Measurements from ENCODE around the gene GLE1.
"Not testable (repeated sequence)": the region's sequence is repeated elsewhere in the genome, so short reads cannot be mapped to it uniquely, and the experiment has no call there.

GLE1 gene

DNA sequence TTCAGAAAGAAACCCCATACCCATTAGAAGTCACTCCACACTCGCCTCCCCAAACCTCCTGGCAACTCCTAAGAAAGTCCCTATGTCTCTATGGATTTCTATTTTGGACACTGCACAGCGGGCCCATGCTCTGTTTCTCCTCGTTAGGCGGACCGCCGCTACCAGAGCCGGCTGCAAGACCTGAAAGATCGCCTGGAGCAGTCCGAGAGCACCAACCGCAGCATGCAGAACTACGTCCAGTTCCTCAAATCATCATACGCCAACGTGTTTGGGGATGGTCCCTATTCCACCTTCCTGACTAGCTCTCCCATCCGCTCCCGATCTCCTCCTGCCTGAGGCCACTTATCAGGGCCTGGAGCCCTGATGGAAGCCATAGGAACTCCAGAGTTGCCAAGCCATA is 4.6 kb upstream of the GLE1 start:
- H3K27ac ChIP-seq (replicated peaks; ENCODE audit: low read length), result no peak overlapping the region
- no peak overlapping the region for H4K8ac ChIP-seq (ENCODE audit: low read depth, low read length)
- no peak overlapping the region for H2BK5ac ChIP-seq (ENCODE audit: low read length)
- no peak overlapping the region for H4K91ac ChIP-seq (ENCODE audit: low read depth, low read length, poor library complexity)
- peaks cover 2% of the 10 kb centered on the region for H3K79me1 ChIP-seq (ENCODE audit: low read depth, low read length)
- H3K9me3 ChIP-seq (replicated peaks in 1 of 2; ENCODE audit: control insufficient read depth in 2 of 2, insufficient read depth in 1 of 2, low read depth in 1 of 2, low read length in 2 of 2), result no peaks in the 10 kb centered on the region
- H2AFZ ChIP-seq (ENCODE audit: low read length), result no peak overlapping the region
- no peak overlapping the region for H3K18ac ChIP-seq (ENCODE audit: low read length)
- no peak overlapping the region for H2BK120ac ChIP-seq (ENCODE audit: low read depth, low read length)
- peaks cover 31 to 78% of the 10 kb centered on the region in 2 donors for H3K36me3 ChIP-seq (replicated peaks in 1 of 2; ENCODE audit: control insufficient read depth in 2 of 2, insufficient read depth in 2 of 2, low read length in 2 of 2)
- H2BK15ac ChIP-seq (ENCODE audit: low read length), result no peak overlapping the region
- WGBS, 2 donors (ENCODE audit: extremely low coverage in 2 of 2, insufficient read length in 2 of 2, insufficient replicate concordance in 1 of 2), result no CpG with 5 or more reads among the region's 15 CpGs
- peaks cover 0 to 2% of the 10 kb centered on the region in 2 donors for H3K4me1 ChIP-seq (ENCODE audit: control insufficient read depth in 2 of 2, insufficient read depth in 1 of 2, low read depth in 1 of 2, low read length in 2 of 2)
- no peak overlapping the region for H3K4me2 ChIP-seq (ENCODE audit: insufficient read depth, low read length, poor library complexity, severe bottlenecking)
- H3K9ac ChIP-seq (ENCODE audit: low read depth, low read length, poor library complexity), result no peak overlapping the region
- no peak overlapping the region for H3K14ac ChIP-seq (ENCODE audit: low read length)
- no peak for DNase-seq (ENCODE audit: low spot score)
- no peak overlapping the region for H3K4me3 ChIP-seq (ENCODE audit: low read length in 2 of 2)
- no peak overlapping the region for H3K4ac ChIP-seq (ENCODE audit: low read length)
- no peak overlapping the region for H2BK12ac ChIP-seq (ENCODE audit: low read length)
- H2AK5ac ChIP-seq (ENCODE audit: low read depth, low read length), result no peak overlapping the region
- H3K27me3 ChIP-seq (ENCODE audit: control insufficient read depth in 3 of 3, insufficient read depth in 3 of 3, low read depth in 1 of 3, low read length in 3 of 3), result no peaks in the 10 kb centered on the region
- H3K23ac ChIP-seq (ENCODE audit: low read depth, low read length, poor library complexity), result no peak overlapping the region

- not testable (repeated sequence) for H2BK5ac ChIP-seq (ENCODE audit: low read length); H3K23ac ChIP-seq (ENCODE audit: low read depth, low read length, poor library complexity); H3K4ac ChIP-seq (ENCODE audit: low read length); H3K27me3 ChIP-seq (ENCODE audit: control insufficient read depth in 3 of 3, insufficient read depth in 3 of 3, low read depth in 1 of 3, low read length in 3 of 3); H3K4me2 ChIP-seq (ENCODE audit: insufficient read depth, low read length, poor library complexity, severe bottlenecking); H3K18ac ChIP-seq (ENCODE audit: low read length); H3K4me1 ChIP-seq (ENCODE audit: control insufficient read depth in 2 of 2, insufficient read depth in 1 of 2, low read depth in 1 of 2, low read length in 2 of 2); H2BK120ac ChIP-seq (ENCODE audit: low read depth, low read length); H2AK5ac ChIP-seq (ENCODE audit: low read depth, low read length); H3K14ac ChIP-seq (ENCODE audit: low read length); H3K79me1 ChIP-seq (ENCODE audit: low read depth, low read length); H3K4me3 ChIP-seq (ENCODE audit: low read length in 2 of 2); DNase-seq (ENCODE audit: low spot score); H2BK12ac ChIP-seq (ENCODE audit: low read length); H4K8ac ChIP-seq (ENCODE audit: low read depth, low read length); H2BK15ac ChIP-seq (ENCODE audit: low read length); H3K27ac ChIP-seq (replicated peaks; ENCODE audit: low read length); H3K9me3 ChIP-seq (replicated peaks in 1 of 2; ENCODE audit: control insufficient read depth in 2 of 2, insufficient read depth in 1 of 2, low read depth in 1 of 2, low read length in 2 of 2); H4K91ac ChIP-seq (ENCODE audit: low read depth, low read length, poor library complexity); H3K9ac ChIP-seq (ENCODE audit: low read depth, low read length, poor library complexity); H2AFZ ChIP-seq (ENCODE audit: low read length)
- WGBS, 2 donors (ENCODE audit: extremely low coverage in 2 of 2, insufficient read length in 2 of 2, insufficient replicate concordance in 1 of 2), result no CpG with 5 or more reads among the region's 14 CpGs
- H3K36me3 ChIP-seq (replicated peaks in 1 of 2; ENCODE audit: control insufficient read depth in 2 of 2, insufficient read depth in 2 of 2, low read length in 2 of 2), result peaks cover 16 to 50% of the 10 kb centered on the region in 2 donors
Observed at GRCh38 chr9:128503415-128503825, 1.1 kb upstream of the GLE1 start.

DNA sequence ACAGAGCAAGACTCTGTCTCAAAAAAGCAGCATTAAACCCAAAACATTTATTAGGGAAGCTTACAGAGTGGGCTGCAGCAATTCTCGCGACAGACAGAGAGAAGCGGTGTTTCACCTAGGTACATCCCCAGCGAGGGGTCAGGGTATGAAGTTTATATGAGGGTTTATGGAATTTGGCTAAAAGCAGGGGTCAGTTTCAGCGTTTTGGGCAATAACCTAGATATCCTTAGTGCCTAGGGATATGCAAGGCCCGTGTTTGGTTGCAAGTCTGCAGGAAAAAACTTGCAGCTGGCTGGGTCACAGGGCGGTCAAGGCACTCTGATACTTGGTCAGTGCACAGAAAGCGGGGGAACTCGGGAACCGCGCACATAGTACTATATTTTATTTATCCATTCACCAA is 649 bp upstream of the GLE1 start:
- WGBS, 2 donors (ENCODE audit: extremely low coverage in 2 of 2, insufficient read length in 2 of 2, insufficient replicate concordance in 1 of 2), result no CpG with 5 or more reads among the region's 11 CpGs

DNA sequence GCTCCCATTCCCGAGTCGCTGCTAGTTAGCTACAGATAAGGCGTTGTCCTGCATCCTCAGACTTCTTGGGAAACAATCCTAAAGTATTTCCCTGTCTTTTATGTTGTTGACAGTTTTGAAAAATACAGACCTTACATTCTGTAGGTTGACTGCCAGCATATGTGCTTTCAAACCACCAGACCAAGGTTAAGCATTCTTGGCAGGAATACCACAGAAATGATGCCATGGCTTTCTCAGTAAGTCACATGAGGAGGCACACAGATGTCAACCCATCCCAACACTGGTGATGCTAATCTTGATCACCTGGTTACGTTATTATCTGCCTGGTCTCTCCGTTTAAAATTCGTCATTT is 871 bp downstream of the GLE1 start:
- H2BK5ac ChIP-seq (ENCODE audit: low read length), result no peak overlapping the region
- no peaks in the 10 kb centered on the region for H3K27me3 ChIP-seq (ENCODE audit: control insufficient read depth in 3 of 3, insufficient read depth in 3 of 3, low read depth in 1 of 3, low read length in 3 of 3)
- no peak overlapping the region for H3K14ac ChIP-seq (ENCODE audit: low read length)
- H3K4me2 ChIP-seq (ENCODE audit: insufficient read depth, low read length, poor library complexity, severe bottlenecking), result peak overlapping the region; percentile 74
- H3K36me3 ChIP-seq (replicated peaks in 1 of 2; ENCODE audit: control insufficient read depth in 2 of 2, insufficient read depth in 2 of 2, low read length in 2 of 2), result peaks cover 7 to 50% of the 10 kb centered on the region in 2 donors
- WGBS, 2 donors (ENCODE audit: extremely low coverage in 2 of 2, insufficient read length in 2 of 2, insufficient replicate concordance in 1 of 2), result no CpG with 5 or more reads among the region's 6 CpGs
- peaks cover 3% of the 10 kb centered on the region for H3K79me1 ChIP-seq (ENCODE audit: low read depth, low read length)
- no peak overlapping the region for H4K91ac ChIP-seq (ENCODE audit: low read depth, low read length, poor library complexity)
- H3K9ac ChIP-seq (ENCODE audit: low read depth, low read length, poor library complexity), result no peak overlapping the region
- no peak overlapping the region for H2BK15ac ChIP-seq (ENCODE audit: low read length)
- H3K18ac ChIP-seq (ENCODE audit: low read length), result no peak overlapping the region
- H2AFZ ChIP-seq (ENCODE audit: low read length), result peak overlapping the region; percentile 93
- H3K27ac ChIP-seq (replicated peaks; ENCODE audit: low read length), result no peak overlapping the region
- H3K4me3 ChIP-seq (ENCODE audit: low read length in 2 of 2), result peak overlapping the region; percentile 87 to 93
- no peak overlapping the region for H3K23ac ChIP-seq (ENCODE audit: low read depth, low read length, poor library complexity)
- no peak overlapping the region for H4K8ac ChIP-seq (ENCODE audit: low read depth, low read length)
- no peak overlapping the region for H2BK120ac ChIP-seq (ENCODE audit: low read depth, low read length)
- no peak overlapping the region for H2BK12ac ChIP-seq (ENCODE audit: low read length)
- no peaks in the 10 kb centered on the region for H3K9me3 ChIP-seq (replicated peaks in 1 of 2; ENCODE audit: control insufficient read depth in 2 of 2, insufficient read depth in 1 of 2, low read depth in 1 of 2, low read length in 2 of 2)
- no peak overlapping the region for H3K4ac ChIP-seq (ENCODE audit: low read length)
- peaks cover 4% of the 10 kb centered on the region in 2 donors for H3K4me1 ChIP-seq (ENCODE audit: control insufficient read depth in 2 of 2, insufficient read depth in 1 of 2, low read depth in 1 of 2, low read length in 2 of 2)
- no peak for DNase-seq (ENCODE audit: low spot score)
- H2AK5ac ChIP-seq (ENCODE audit: low read depth, low read length), result no peak overlapping the region

More for the DNA sequence above, 649 bp upstream of the GLE1 start:
- H3K4me1 ChIP-seq (ENCODE audit: control insufficient read depth in 2 of 2, insufficient read depth in 1 of 2, low read depth in 1 of 2, low read length in 2 of 2), result peaks cover 4% of the 10 kb centered on the region in 2 donors
- H3K4me3 ChIP-seq (ENCODE audit: low read length in 2 of 2), result peak overlapping the region in 1 of 2 donors; percentile 87
- peaks cover 3% of the 10 kb centered on the region for H3K79me1 ChIP-seq (ENCODE audit: low read depth, low read length)
- no peak overlapping the region for H3K23ac ChIP-seq (ENCODE audit: low read depth, low read length, poor library complexity)
- no peak overlapping the region for H2AK5ac ChIP-seq (ENCODE audit: low read depth, low read length)
- no peak overlapping the region for H3K14ac ChIP-seq (ENCODE audit: low read length)
- H2BK15ac ChIP-seq (ENCODE audit: low read length), result no peak overlapping the region
- no peak overlapping the region for H2BK5ac ChIP-seq (ENCODE audit: low read length)
- no peak overlapping the region for H4K8ac ChIP-seq (ENCODE audit: low read depth, low read length)
- H3K4ac ChIP-seq (ENCODE audit: low read length), result no peak overlapping the region
- H4K91ac ChIP-seq (ENCODE audit: low read depth, low read length, poor library complexity), result no peak overlapping the region
- H3K9me3 ChIP-seq (replicated peaks in 1 of 2; ENCODE audit: control insufficient read depth in 2 of 2, insufficient read depth in 1 of 2, low read depth in 1 of 2, low read length in 2 of 2), result no peaks in the 10 kb centered on the region
- no peak overlapping the region for H2BK12ac ChIP-seq (ENCODE audit: low read length)
- no peak overlapping the region for H3K4me2 ChIP-seq (ENCODE audit: insufficient read depth, low read length, poor library complexity, severe bottlenecking)
- no peak overlapping the region for H3K27ac ChIP-seq (replicated peaks; ENCODE audit: low read length)
- H3K9ac ChIP-seq (ENCODE audit: low read depth, low read length, poor library complexity), result no peak overlapping the region
- no peaks in the 10 kb centered on the region for H3K27me3 ChIP-seq (ENCODE audit: control insufficient read depth in 3 of 3, insufficient read depth in 3 of 3, low read depth in 1 of 3, low read length in 3 of 3)
- H2BK120ac ChIP-seq (ENCODE audit: low read depth, low read length), result no peak overlapping the region
- peaks cover 13 to 50% of the 10 kb centered on the region in 2 donors for H3K36me3 ChIP-seq (replicated peaks in 1 of 2; ENCODE audit: control insufficient read depth in 2 of 2, insufficient read depth in 2 of 2, low read length in 2 of 2)
- no peak overlapping the region for H3K18ac ChIP-seq (ENCODE audit: low read length)
- no peak for DNase-seq (ENCODE audit: low spot score)
- H2AFZ ChIP-seq (ENCODE audit: low read length), result peak overlapping the region; percentile 93

Measured in neuronal stem cell (in vitro differentiated cells).